GM12801 (cell line): Measurements from ENCODE around the gene CD300LB.

Experiments
- TF ChIP-seq, protein P1 (sequence below): IDR thresholded peaks from one replicate; pipeline ENCODE4 v1.5.1; 2011; ENCODE audit warnings: control low read depth; ENCODE audit not compliant: insufficient read length; ENCODE audit errors: extremely low read depth

The CD300LB gene

DNA sequence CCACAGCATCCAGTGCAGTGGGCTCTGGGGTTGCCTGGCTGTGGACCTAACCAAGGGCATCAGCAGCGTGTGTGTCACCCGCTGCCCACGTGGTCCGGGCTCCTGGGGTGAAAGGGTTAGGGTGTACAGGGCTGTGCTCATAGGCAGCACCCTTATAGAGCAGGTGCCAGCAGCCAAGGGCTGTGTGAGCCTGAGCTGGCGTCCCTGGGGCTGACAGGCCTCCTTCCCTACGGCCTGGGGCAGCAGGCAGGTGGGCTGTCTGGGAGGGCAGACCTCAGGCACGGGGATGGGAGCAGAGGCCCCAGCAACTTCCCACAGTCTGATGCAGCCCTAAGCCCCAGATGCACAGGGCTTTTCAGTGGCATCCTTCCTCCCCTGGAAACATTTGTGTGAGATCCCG lies 51.0 kb downstream of the CD300LB start:
- TF ChIP-seq, protein P1, sequence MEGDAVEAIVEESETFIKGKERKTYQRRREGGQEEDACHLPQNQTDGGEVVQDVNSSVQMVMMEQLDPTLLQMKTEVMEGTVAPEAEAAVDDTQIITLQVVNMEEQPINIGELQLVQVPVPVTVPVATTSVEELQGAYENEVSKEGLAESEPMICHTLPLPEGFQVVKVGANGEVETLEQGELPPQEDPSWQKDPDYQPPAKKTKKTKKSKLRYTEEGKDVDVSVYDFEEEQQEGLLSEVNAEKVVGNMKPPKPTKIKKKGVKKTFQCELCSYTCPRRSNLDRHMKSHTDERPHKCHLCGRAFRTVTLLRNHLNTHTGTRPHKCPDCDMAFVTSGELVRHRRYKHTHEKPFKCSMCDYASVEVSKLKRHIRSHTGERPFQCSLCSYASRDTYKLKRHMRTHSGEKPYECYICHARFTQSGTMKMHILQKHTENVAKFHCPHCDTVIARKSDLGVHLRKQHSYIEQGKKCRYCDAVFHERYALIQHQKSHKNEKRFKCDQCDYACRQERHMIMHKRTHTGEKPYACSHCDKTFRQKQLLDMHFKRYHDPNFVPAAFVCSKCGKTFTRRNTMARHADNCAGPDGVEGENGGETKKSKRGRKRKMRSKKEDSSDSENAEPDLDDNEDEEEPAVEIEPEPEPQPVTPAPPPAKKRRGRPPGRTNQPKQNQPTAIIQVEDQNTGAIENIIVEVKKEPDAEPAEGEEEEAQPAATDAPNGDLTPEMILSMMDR: no peak

DNA sequence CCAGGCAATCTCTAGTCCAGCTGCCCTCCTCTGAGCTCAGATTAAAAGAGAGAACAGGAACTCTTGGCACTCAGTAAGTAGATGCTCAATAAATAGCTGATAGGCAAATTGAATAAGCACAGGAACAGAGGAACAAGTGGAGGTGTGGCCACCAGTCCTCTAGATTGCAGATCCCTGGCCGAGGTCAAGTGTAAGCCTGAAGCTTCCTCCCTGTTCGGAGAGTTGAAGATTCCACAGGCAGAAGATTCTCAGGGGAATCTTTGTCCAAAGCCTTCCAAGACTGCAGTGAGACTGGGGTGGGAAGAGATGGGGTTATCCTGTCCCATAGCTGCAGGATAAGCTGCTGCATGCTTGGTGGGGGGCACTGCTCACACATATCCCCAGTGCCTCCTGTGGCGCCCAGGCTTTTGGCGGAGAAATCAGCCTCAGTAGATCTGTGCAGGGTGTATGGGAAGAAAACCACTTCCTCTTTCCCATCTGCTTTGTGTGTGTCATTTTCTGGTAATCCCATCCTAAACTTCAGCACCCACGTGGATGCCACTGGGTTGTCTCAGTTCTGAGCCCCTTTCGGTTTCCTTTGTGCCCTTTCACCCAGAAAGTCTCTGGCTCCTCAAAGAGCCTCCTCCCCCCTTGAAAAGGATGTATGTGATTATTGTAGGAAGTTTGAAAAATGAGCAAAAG lies 52.7 kb downstream of the CD300LB start:
- TF ChIP-seq, protein P1: no peak

DNA sequence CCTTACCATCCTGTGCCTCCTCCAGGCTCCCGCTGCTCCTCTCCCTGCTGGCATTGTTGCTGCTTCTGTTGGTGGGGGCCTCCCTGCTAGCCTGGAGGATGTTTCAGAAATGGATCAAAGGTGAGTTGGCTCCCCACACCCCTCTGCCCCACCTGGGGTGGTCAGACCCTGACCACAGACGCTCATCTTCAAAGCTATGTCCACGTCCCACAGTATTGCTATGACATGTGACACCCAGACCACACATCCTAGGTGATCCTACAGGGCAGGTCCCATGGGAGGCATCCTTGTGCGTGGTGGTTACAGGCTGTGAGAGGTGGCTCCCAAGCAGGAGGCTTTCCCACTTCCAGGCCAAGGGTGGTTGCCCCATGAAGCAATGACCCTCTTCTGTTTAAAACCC lies 53.9 kb downstream of the CD300LB start:
- TF ChIP-seq, protein P1: no peak

- TF ChIP-seq, protein P1: no peak
These were observed 56.1 kb downstream of the CD300LB start for GRCh38 chr17:74475189-74475588.

DNA sequence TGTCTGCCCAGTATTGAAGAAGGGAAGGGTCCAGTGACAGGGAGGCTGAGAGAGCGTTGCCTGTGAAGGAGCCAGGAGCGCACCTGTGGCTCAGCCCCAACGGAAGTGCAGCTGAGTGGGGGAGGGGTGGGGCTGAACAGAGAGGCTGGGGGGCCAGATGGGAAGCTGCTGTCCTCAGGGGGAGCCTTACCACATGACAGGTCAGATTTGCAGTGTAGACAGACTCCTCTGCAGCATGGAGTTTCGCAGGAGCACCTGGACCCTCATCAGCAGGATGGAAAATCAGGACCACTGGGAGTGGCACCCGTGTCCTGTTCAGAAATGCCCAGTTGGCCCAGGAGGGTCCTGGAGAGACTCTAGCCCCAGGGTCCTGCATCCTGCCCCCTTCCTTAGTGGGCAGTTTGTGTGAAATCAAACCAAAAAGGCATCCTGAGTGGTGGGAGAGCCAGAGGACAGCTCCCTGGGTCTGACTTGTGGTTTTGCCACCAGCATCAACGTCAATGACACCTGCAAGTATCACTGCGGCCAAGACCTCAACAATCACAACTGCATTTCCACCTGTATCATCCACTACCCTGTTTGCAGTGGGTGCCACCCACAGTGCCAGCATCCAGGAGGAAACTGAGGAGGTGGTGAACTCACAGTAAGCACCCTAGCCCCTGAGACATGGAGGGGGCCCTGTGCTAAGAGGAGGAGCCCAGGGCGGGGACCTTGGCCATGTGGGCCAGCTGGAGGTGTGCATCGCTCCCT lies 57.1 kb downstream of the CD300LB start:
- TF ChIP-seq, protein P1: no peak

DNA sequence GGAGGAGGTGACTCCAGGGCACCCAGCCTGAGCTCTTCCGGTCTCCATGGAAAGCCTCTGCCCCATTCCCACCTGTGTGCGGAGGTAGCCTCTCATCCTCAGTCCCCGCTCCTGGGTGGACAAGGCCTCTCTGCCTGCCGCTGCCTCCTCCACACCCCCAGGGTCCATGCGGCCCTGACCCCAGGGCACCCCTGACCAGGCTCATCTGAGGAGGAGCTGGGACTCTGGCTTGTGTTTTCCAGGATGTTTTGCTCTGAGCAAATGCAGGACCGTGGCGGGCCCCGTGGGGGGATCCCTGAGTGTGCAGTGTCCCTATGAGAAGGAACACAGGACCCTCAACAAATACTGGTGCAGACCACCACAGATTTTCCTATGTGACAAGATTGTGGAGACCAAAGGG lies 58.0 kb downstream of the CD300LB start:
- TF ChIP-seq, protein P1: no peak

- TF ChIP-seq, protein P1: no peak
These were observed 58.4 kb downstream of the CD300LB start for GRCh38 chr17:74472890-74473289.
